ENCODE measurements around the gene CTRL. TPM values are rescaled to one million over a fixed set of nuclear protein-coding genes. Genes with fewer than 3 reads are reported as not detected.
"Not testable (repeated sequence)": the region's sequence is repeated elsewhere in the genome, so short reads cannot be mapped to it uniquely, and the experiment has no call there.

CTRL gene
- total RNA-seq, 1 donor from 2014 or later = 0.64 TPM

DNA sequence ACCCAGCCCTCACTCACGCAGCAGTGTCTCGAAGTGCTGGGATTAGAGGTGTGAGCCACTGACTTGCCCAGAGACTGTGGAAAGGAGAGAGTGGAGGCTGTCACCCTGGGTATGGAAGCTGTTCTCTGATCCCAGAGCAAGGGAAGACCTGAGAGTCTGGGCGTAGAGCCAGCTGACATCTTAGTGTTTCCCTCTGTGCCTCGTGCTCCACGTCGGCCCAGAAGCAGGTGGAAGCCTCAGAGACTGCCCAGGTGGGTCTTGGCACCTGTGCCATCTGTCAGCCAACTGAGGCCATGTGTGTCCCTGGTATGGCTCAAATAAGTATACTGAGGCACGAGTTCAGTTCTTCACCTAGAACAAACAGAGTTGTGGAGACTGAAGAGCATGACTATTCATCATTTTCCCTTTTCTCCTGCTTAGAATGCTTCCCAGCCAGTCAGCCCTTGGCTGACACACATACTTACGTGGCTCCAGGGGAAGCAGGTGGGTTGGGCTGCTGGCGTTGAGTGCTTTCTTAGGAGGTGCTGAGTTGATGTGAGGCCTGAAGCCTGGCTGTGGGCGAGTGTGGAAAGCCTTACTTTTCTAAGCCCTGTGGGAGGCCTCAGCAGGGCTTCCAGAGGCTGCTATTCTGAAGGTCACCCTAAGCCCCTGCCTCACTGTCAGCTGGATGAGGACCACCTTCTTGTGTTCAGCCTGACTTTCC lies 8.1 kb downstream of the CTRL start:
- ATAC-seq = no peak

GRCh38 chr16:67922740-67923139 lies 8.9 kb downstream of the CTRL start:
- ATAC-seq = peak; percentile 53

DNA sequence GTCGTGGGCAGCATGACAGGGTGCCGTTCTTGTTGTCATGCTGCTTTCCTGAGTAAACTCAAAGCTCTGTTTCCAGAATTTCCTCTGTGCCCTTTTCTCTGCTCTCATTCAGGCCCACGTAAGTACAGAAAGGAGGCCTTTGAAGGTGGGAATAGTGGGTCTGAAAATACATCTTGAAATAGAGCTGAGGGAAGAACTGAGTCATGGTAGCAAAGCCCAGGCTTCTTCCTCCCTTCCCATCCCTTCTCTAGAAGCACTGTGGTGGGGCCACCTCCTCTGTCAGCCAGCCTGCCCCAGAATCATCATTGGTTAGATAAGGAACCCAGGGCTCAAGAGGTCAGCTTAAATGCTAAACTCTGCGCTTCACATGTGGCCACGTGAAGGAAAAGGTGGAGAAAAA lies 9.4 kb downstream of the CTRL start:
- no peak for ATAC-seq

DNA sequence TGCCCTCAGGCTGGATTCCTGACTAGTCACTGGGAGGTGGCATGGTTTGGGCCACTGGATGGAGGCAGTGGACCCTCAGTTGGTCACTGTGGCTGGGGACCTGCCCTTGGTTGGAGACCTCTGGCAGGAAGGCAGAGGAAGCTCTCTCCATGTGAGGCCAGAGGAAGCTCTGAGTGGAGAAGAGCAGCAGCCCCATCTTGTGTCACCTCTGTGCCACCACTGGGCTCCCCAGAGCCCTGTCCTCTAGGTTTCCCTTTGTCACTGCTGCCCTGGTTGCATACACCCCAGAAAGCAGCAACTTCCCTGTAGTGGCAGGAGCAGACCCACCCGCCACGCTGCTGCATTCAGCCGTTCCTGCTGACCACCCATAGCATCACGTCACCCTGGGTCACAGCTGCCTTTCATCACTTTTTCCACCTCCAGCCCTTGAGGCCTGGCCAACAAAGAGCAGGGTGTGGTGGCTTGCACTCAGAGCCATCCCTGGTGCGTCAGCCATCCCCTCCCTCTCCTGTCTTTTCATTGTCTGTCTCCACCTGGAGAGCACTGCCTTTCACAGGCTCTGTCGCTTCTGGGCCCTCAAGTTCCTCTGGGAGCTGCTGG lies 11.9 kb downstream of the CTRL start:
- peak; percentile 49 for ATAC-seq

DNA sequence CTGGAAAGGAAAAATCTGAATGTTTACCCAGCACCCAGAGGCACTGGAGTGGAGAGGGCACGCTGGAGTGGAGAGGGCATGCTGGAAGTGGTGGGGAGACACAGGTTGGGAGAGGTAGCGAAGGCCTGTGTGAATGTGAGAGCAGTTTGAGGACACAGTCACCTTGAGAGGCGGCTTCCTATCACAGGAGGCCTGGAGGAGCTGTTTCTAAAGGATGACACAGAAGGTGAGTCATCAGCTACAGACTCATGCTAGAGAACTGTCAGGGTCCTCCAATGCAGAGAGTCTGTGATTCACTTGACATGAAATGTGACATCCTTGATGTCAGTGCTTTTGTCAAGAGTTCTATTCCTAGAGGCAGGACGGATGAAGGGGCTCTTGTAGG lies 13.8 kb downstream of the CTRL start:
- ATAC-seq = peak; percentile 65

DNA sequence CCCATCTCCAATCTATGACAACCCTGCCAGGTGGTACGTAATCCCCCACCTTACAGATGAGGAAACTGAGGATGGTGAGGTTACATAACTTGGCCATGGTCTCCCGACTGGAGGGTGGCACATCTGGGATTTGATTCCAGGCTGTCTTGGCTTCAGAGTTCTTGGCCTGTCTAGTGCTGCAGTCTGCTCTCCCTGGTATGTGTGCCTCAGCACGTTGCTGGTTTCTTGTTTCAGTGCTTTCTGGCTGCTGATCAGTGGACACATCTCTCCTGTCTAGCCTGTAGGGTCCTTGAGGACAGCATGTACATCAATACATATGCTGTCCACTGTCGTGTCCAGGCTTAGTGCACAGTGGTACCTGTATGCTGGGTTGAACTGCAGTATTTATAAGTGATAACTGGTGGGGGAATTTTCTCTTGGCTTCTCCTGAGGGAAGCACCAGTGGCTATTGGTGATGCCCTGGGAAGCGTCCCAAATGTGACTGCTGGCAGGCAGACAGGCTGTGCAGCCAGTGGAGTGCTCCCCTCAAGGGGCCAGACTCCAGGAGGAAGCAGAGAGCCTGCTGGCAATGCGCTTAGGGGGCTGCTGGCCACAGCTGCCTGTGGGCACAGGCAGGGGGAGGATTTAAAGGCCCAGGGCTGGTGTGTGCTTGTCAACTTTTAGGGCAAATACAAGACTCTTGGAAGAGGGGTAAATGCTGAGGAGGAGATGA lies 14.4 kb downstream of the CTRL start:
- no peak for ATAC-seq

DNA sequence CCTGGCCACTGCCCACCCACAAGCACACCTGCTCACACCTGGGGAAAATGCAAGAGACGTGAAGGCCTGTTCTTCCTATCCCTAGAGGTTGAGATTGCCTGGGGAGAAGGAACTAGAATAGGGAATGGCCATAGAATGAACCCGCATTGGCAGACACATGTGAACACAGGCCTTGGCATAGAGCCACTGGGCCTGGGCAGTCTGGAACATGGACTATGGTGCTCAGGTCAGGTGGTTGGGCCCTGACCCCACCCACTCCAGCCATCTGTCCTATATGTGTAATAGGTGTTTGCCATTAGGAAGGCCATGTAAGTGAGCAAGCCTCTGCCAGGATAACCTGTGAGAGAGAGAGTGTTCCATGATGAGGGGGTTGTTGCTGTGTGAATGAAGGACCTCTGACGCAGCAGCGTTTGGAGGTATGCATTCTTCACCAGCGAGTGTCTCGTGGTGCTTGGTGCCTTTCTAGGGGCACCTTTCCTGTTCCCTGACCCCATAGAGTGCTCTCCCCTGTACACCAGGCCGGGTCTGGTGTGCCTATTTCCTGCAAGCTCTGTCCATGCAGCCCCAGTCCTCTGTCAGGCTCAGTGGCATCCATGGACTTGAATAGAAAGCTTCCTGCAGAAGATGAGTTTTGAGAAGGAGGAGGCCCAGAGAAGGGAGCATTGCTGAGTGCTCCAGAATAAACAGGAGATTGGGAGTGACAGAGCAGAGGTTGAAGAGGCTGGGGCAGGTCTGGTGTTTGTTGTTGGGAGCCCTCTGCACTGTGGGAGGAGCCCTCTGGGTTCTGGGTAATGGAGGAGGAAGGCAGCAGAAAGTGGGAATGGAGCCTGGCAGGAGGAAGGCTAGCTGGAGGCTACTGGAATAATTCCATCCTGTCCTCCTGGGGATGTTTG lies 15.6 kb downstream of the CTRL start:
- ATAC-seq = no peak

- ATAC-seq = not testable (repeated sequence)
These were observed 16.2 kb downstream of the CTRL start for GRCh38 chr16:67915496-67915769.

GRCh38 chr16:67914758-67915495 lies 16.7 kb downstream of the CTRL start:
- ATAC-seq = no peak

GRCh38 chr16:67910158-67910557 lies 21.5 kb downstream of the CTRL start:
- ATAC-seq = no peak

DNA sequence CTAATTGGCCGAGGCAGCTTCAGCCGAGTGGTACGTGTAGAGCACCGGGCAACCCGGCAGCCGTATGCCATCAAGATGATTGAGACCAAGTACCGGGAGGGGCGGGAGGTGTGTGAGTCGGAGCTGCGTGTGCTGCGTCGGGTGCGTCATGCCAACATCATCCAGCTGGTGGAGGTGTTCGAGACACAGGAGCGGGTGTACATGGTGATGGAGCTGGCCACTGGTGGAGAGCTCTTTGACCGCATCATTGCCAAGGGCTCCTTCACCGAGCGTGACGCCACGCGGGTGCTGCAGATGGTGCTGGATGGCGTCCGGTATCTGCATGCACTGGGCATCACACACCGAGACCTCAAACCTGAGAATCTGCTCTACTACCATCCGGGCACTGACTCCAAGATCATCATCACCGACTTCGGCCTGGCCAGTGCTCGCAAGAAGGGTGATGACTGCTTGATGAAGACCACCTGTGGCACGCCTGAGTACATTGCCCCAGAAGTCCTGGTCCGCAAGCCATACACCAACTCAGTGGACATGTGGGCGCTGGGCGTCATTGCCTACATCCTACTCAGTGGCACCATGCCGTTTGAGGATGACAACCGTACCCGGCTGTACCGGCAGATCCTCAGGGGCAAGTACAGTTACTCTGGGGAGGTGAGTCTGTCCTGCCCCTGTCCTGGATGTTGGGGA lies 22.5 kb downstream of the CTRL start:
- ATAC-seq = no peak

DNA sequence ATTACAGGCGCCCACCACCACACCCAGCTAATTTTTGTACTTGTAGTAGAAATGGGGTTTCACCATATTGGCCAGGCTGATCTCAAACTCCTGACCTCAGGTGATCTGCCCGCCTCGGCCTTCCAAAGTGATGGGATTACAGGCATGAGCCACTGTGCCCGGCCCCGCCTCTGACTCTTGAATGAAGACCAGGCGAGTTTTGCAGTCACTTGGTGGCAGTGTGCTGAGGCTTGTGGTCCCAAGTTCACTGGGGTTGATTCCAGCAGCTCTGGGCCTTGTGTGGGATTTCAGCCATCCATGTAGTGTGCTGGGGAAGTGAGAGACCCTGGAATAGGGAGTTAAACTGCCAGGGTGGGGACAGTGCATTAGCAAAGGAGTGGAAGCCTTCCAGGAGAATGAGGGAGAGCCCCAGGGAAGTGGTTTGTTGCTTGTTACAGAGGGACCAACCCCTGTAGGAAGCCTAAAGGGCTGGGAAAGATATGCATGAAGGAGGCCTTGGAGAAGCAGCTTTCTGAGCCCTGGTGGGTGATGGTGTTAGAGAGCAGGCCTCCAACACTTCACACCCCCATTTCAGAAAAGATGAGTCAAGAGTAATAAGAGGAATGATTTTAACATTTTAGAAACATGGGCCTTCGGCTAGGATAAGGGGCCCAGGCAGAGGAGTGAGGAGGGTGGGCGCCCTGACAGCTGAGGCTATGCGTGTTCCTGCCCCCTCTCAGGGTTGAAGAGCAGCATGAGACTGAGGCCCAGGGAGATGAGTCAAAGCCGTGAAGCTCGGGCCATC lies 24.1 kb downstream of the CTRL start:
- no peak for ATAC-seq

GRCh38 chr16:67902831-67903230 lies 28.8 kb downstream of the CTRL start:
- ATAC-seq = no peak

GRCh38 chr16:67901734-67902133 lies 29.9 kb downstream of the CTRL start:
- no peak for ATAC-seq

GRCh38 chr16:67897231-67897630 lies 34.4 kb downstream of the CTRL start:
- peak; percentile 47 for ATAC-seq

DNA sequence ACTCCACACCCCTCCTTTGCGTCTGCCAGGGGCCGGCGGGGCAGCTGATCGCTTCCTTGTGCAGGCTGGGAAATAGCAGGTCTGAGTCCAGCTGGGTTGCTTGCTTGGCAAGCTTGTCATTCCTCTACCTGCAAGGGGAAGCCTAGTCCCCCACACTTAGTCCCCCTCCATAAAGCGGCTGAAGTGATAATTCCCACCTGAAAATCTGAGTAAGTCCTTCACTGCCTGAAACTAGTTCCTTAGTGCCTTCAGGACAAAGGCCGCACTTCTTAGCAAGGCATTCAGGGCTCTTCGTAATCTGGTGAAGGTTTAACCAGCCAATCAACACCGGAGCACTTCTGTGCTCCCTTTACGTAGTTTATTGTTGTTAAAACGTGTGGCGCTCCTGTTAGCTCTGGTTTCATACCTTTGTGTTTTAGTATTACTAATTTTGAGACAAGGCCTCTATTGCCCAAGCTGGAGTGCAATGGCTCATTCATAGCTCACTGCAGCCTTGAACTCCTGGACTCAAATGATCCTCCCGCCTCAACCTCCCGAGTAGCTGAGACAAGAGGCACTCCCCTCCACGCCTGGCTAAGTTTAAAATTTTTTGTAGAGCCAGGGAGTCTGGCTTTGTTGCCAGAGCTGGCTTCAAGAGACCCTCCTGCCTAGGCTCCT lies 37.8 kb downstream of the CTRL start:
- peak; percentile 31 for ATAC-seq

DNA sequence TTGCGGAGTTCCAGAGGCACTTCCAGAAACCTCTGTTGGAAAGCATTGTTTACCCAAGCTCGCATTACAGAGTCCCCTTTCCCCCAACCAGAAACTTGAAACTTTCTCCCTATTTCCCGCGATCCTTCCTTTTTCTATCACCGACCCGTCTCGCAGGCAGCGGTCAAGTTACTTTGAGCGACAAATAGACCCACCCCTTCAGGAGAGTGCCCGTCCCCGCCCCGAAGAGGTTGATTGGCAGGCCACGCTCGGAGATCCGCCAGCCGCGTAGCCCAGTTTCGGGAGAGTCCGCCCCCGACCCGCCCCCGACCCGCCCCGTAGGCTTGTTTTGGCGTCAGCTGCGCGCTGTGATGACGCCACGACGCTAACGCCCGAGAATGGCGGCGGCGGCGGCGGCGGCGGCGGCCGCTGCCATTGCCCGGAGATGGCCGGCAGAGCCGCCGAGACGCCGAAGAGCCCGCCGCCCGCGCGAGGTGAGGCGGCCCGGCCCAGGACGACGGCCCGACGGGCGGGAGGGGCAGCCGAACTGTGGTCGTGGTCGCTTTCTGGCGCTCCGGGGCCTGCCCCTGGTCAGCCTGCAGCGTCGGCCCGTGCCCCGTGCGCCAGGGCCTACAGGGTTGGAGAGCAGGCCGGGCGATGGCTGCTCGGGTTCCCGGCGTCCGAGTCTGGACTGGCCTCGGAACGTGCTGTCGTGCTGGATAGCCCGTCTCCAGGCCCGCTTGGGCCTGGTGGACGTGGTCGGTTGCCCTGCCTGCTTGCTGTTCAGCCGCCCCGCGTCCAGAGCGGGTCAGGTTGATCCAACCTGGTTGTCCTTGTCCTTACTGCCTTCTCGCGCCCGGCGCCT lies 38.5 kb downstream of the CTRL start, which contains the start of gene PSKH1:
Gene PSKH1, plus strand, starts transcription at position 356 of the 844 bp plus-strand sequence. CDS start 15,496 bp downstream, outside the sequence.
- ATAC-seq = peak; percentile 94

DNA sequence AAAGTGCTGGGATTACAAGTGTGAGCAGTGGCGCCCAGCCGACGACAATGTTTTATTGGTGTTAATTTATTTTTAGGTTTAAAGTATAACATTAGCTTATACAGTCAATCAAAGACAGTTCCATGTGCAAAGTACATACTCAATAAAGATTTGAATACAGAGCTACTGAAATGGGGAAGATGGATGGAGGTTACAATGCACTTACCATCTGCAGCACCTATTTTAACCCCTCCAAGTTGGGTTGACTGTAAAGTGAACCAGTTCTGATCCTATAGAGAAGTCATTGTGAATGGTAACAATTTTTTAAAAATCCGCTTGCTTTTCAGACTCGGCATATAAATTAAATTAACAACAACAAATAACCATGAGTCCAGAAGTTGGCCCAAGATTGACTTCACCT lies 39.3 kb downstream of the CTRL start:
- no peak for ATAC-seq

- no peak for ATAC-seq
These were observed 43.3 kb downstream of the CTRL start for GRCh38 chr16:67888331-67888730.

All from esophagus mucosa (tissue), 1 donor.